Gastrocnemius medialis (tissue), 4 donors: Measurements from ENCODE around the gene GNB3. TPM values are rescaled to one million over a fixed set of nuclear protein-coding genes. Genes with fewer than 3 reads are reported as not detected.

Experiments used
- ATAC-seq, 2 donors: fragments of 150-250 bp; one replicate each; pipeline ENCODE4 v1.9.1; 2016
- DNase-seq, 2 donors: peaks; one replicate each; pipeline ENCODE4 v3.0.0-alpha.2; 2019
- H3K27ac ChIP-seq, 4 donors: fragments of 200-600 bp; sonication (generic); 1 replicate in 1 of 4; 2 replicates in 3 of 4; pipeline ENCODE4 v1.5.1; 2016 to 2018; ENCODE audit warnings: mild to moderate bottlenecking in 2 of 4, moderate library complexity in 1 of 4
- H3K27me3 ChIP-seq, 3 donors: fragments of 200-600 bp; sonication (generic) in 2 of 3; 1 replicate in 1 of 3; 2 replicates in 2 of 3; pipeline versions ENCODE4 v1.5.1 to v1.6.0; 2016 to 2019; ENCODE audit warnings: mild to moderate bottlenecking in 1 of 3, moderate library complexity in 1 of 3
- H3K36me3 ChIP-seq, 2 donors: fragments of 200-600 bp; sonication (generic) in 1 of 2; one replicate each; pipeline ENCODE4 v1.5.1; 2017 to 2018
- H3K4me1 ChIP-seq, 2 donors: fragments of 200-600 bp; sonication (generic) in 1 of 2; one replicate each; pipeline ENCODE4 v1.5.1; 2016 to 2017; ENCODE audit warnings: mild to moderate bottlenecking in 2 of 2
- H3K4me3 ChIP-seq, 4 donors: fragments of 200-600 bp; sonication (generic) in 3 of 4; 1 replicate in 1 of 4; 2 replicates in 3 of 4; pipeline ENCODE4 v1.5.1; 2016 to 2019; ENCODE audit warnings: mild to moderate bottlenecking in 2 of 4
- H3K9me3 ChIP-seq, 3 donors: fragments of 200-600 bp; sonication (generic) in 2 of 3; 1 replicate in 1 of 3; 2 replicates in 2 of 3; pipeline ENCODE4 v1.5.1; 2016 to 2019
- POLR2A ChIP-seq, 2 donors: fragments of 450-650 bp; IDR thresholded peaks; one replicate each; pipeline ENCODE4 v1.6.1; 2017; ENCODE audit warnings: antibody characterized with exemption in 2 of 2, mild to moderate bottlenecking in 2 of 2, moderate library complexity in 2 of 2
- in situ Hi-C, 4 donors: fragments of 200-750 bp; cut with MboI; loops; one replicate each; pipeline versions ENCODE4 v1.15.0 to v1.8.0; 2017; ENCODE audit warnings: low sequenced_read_pairs in 4 of 4
- intact Hi-C: fragments of 100-400 bp; cut with DNase I; formaldehyde crosslinking; loops from one replicate; pipeline ENCODE4 v1.15.1; 2023; ENCODE audit warnings: low total_unique reads
- total RNA-seq, 4 donors: library from RNA; depleted of rRNA; stranded (reverse); fragments of >200 nt; gene quantifications; one replicate each; pipeline versions ENCODE4 v1.1.0 to v1.2.3, GENCODE V29; 2016
- TF ChIP-seq, protein P1 (sequence below), 5 experiments: fragments of 450-650 bp in 3 of 5; fragments of 200-600 bp in 2 of 5; sonication (generic) in 2 of 5; IDR thresholded peaks in 4 of 5; conservative IDR thresholded peaks in 1 of 5; 1 replicate in 4 of 5; 2 replicates in 1 of 5; pipeline ENCODE4 v1.5.1; 2016 to 2019; ENCODE audit warnings: antibody characterized with exemption in 5 of 5, mild to moderate bottlenecking in 3 of 5, moderate library complexity in 3 of 5

The GNB3 gene
- total RNA-seq, 4 donors from 2014 or later: not detected

DNA sequence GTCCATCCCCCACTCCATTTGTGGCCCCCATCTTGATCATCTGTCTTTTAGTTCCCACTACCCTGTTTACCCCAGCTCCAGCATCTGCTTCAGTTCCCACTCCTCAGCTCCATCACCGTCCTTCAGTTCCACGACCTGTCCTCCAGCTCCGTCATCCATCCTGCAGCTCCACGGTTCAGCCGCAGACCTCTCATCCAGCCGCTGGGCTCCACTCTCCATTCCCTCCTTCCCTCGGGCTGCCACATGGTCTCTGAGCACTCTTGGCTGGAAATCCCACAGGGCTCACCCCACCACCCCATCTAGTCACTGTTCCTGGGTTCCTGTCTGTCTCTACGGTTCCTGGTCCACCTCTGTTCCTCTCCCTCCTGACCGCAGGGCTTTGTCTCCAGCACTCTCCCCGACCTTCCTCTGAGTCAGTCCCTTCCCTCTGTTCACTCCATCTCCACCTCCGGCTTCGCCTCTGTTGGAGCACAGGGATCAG, 15.8 kb upstream of the GNB3 start:
- H3K9me3 ChIP-seq: no peaks in the 10 kb centered on the region
- TF ChIP-seq, protein P1, sequence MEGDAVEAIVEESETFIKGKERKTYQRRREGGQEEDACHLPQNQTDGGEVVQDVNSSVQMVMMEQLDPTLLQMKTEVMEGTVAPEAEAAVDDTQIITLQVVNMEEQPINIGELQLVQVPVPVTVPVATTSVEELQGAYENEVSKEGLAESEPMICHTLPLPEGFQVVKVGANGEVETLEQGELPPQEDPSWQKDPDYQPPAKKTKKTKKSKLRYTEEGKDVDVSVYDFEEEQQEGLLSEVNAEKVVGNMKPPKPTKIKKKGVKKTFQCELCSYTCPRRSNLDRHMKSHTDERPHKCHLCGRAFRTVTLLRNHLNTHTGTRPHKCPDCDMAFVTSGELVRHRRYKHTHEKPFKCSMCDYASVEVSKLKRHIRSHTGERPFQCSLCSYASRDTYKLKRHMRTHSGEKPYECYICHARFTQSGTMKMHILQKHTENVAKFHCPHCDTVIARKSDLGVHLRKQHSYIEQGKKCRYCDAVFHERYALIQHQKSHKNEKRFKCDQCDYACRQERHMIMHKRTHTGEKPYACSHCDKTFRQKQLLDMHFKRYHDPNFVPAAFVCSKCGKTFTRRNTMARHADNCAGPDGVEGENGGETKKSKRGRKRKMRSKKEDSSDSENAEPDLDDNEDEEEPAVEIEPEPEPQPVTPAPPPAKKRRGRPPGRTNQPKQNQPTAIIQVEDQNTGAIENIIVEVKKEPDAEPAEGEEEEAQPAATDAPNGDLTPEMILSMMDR (IDR thresholded peaks at IDR 0.05 in 4 of 5, conservative IDR thresholded peaks at IDR 0.05 in 1 of 5): no peak
- TF ChIP-seq POLR2A (IDR thresholded peaks at IDR 0.05): no peak
- no peak overlapping the region for H3K4me3 ChIP-seq
- no peaks in the 10 kb centered on the region for H3K36me3 ChIP-seq
- peaks cover 3 to 11% of the 10 kb centered on the region in 2 donors for H3K4me1 ChIP-seq
- intact Hi-C loops: loop anchor here (1.0 to 5.0 kb wide), 3 partner anchors 73 to 208 kb away; partner anchors contain the start of gene MLF2
- no peak for ATAC-seq
- in situ Hi-C loops: no loop called here
- peaks cover 31 to 75% (median 53%) of the 10 kb centered on the region in 3 donors for H3K27me3 ChIP-seq
- H3K27ac ChIP-seq: no peak overlapping the region
- DNase-seq: no peak

DNA sequence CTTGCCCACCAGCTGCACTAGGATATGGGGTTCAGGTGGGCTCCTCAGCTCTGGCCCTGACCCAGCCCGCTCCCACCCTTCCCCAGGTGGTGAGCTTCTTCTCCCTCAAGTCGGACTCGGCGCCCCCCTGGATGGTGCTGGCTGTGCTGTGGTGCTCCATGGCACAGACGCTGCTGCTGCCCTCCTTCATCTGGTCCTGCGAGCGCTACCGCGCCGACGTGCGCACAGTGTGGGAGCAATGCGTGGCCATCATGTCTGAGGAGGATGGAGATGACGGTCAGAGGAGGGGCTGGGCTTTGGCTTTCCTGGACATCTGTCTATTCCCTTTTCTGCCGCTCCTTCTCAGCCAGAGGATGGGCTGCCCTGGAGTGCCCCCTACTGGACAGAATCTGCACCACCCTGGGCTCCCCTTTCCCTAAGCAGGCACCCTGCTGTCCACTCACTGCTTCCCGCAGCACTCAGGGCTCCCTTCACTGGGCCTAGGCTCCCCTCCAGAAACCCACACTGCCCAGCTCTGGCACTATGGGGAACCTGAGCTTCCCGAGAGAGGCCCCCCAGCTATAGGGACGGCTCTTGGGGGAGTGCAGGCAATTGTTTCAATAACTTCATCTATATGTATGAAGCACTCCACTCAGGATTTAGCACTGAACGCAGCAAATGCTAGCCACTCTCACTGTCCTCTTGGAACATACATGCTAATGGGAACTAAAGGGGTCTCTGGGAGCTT, 15.2 kb upstream of the GNB3 start:
- H3K9me3 ChIP-seq: no peaks in the 10 kb centered on the region
- intact Hi-C loops (loop anchor here (1.0 to 5.0 kb wide), 4 partner anchors 47 to 208 kb away; partner anchors contain the start of gene MLF2), in situ Hi-C loops (no loop called here)
- TF ChIP-seq POLR2A (IDR thresholded peaks at IDR 0.05): no peak
- TF ChIP-seq, protein P1 (IDR thresholded peaks at IDR 0.05 in 4 of 5, conservative IDR thresholded peaks at IDR 0.05 in 1 of 5): peak; percentile 62 to 85 (median 80)
- H3K27me3 ChIP-seq: peaks cover 31 to 78% (median 53%) of the 10 kb centered on the region in 3 donors
- ATAC-seq: peak; percentile 63 to 75
- H3K36me3 ChIP-seq: no peaks in the 10 kb centered on the region
- H3K4me1 ChIP-seq: peaks cover 3 to 11% of the 10 kb centered on the region in 2 donors
- peak; percentile 48 to 69 for DNase-seq
- no peak overlapping the region for H3K27ac ChIP-seq
- no peak overlapping the region for H3K4me3 ChIP-seq

DNA sequence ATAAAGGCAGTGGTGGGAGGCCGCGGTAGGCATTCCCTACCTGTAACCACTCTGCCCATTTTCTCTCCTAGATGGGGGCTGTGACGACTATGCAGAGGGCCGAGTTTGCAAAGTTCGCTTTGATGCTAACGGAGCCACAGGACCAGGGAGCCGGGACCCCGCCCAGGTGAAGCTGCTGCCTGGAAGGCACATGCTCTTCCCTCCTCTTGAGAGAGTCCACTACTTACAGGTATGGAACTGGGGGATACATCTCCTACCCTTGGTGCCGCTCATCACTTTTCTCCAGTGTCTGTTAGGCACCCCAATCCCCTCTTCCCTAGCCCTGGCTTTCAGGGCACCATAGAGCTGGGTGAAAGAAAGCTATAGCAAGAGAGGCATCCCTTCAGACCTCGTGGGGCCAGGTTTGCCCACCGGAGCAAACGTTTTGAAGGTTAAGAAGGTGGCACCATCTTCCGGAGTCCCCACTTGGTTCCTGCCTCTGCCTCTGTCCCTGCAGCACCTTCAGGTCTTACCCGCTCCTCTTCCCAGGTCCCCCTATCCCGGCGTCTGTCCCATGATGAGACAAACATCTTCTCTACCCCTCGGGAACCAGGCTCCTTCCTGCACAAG, 14.5 kb upstream of the GNB3 start:
- H3K27ac ChIP-seq: no peak overlapping the region
- intact Hi-C loops: loop anchor here (2.0 to 5.0 kb wide), 3 partner anchors 47 to 89 kb away; partner anchors contain the start of gene MLF2
- H3K4me1 ChIP-seq: peaks cover 3 to 11% of the 10 kb centered on the region in 2 donors
- H3K9me3 ChIP-seq: no peaks in the 10 kb centered on the region
- in situ Hi-C loops: no loop called here
- H3K27me3 ChIP-seq: peaks cover 31 to 78% (median 53%) of the 10 kb centered on the region in 3 donors
- ATAC-seq (no peak), DNase-seq (no peak)
- H3K4me3 ChIP-seq: no peak overlapping the region
- TF ChIP-seq POLR2A (IDR thresholded peaks at IDR 0.05): no peak
- TF ChIP-seq, protein P1 (IDR thresholded peaks at IDR 0.05 in 4 of 5, conservative IDR thresholded peaks at IDR 0.05 in 1 of 5): no peak
- H3K36me3 ChIP-seq: no peaks in the 10 kb centered on the region

DNA sequence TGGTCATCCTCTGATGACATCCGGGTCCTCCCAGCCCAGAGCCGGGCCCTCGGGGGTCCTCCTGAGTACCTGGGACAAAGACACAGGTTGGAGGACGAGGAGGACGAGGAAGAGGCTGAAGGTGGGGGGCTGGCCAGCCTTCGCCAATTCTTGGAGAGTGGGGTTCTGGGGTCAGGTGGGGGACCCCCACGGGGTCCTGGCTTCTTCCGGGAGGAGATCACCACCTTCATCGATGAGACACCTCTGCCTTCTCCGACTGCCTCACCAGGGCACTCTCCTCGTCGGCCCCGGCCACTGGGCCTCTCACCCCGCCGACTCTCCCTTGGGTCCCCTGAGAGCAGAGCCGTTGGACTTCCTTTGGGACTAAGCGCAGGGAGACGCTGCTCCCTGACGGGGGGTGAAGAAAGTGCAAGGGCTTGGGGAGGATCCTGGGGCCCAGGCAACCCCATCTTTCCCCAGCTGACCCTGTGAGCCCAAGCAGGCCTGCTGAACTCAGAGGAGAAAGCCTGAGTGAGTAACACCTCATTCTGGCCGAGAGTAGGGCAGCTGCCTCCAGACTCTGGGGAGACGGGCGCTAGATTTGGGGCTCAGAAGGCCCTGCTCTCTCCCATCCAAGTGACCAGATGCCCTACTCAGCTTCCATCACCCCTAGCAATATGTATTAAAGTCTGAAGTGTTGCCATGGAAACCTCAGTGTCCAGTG, 13.8 kb upstream of the GNB3 start:
- H3K4me1 ChIP-seq: peaks cover 3 to 11% of the 10 kb centered on the region in 2 donors

More for the DNA sequence above, 13.8 kb upstream of the GNB3 start:
- ATAC-seq (no peak), DNase-seq (no peak)
- TF ChIP-seq POLR2A (IDR thresholded peaks at IDR 0.05): no peak
- TF ChIP-seq, protein P1 (IDR thresholded peaks at IDR 0.05 in 4 of 5, conservative IDR thresholded peaks at IDR 0.05 in 1 of 5): no peak
- Histone ChIP-seq H3K4me3 (no peak overlapping the region), H3K9me3 (no peaks in the 10 kb centered on the region), H3K27me3 (peaks cover 30 to 72% (median 52%) of the 10 kb centered on the region in 3 donors), H3K27ac (peak overlapping the region; percentile 37 to 45 (median 38)), H3K36me3 (no peaks in the 10 kb centered on the region)
- intact Hi-C loops: loop anchor here (2.0 to 5.0 kb wide), 3 partner anchors 48 to 90 kb away; partner anchors contain the start of gene MLF2
- in situ Hi-C loops: no loop called here
